A549 treated with dexamethasone at 1 μM for 4 hours (cell line): Measurements from ENCODE around the gene NECTIN3. TPM values are rescaled to one million over a fixed set of nuclear protein-coding genes. Genes with fewer than 3 reads are reported as not detected.

Source experiments
- total RNA-seq: library from RNA; stranded (reverse); fragments of 200-300 nt; extraction: Qiagen RNA extraction; gene quantifications from 5 replicates; pipeline ENCODE4 v1.2.3, GENCODE V29; 2022

Gene NECTIN3
- 17.5 to 30.3 TPM (median 25.2 TPM) in 5 replicates for total RNA-seq

DNA sequence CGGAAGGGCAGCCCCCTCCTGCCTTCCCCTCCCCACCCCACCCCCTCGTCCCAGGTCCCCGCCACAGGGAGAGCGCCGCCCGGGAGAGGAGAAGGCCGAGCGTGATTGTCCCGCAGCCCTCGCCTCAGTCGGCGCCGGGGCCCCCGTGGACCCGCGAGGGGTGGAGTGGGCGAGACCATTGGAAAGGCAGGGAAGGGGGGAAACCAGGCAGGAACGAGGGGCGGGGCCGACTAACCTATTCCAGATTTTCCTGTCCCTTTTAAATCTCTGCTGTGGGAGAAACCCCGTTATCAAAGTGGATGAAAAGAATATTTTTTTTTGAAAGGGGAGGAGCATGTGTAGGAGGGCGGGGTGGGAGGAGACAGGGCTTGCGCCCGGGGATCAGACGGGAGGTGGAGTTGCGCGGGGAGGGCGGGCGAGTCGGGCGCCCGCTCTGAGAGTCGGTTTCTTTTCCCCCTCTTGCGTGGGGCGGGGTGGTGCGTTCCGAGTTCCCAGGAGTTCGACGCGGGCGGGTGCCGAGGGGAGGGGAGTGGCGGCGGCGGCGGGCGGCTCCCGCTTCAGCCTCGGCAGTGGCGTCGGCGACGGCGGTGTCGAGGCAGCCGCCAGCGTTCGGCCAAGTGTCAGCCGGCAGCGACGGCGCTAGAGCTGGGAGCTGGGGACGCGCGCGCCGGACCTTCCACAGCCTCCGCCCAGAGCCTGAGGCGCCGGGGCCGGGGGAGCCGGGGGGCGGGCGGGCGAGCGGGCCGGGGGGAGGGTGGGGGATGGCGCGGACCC is at the start of gene NECTIN3:
NECTIN3 (plus strand) TSS at position 560 of the 774 bp plus-strand sequence; CDS start at position 762, 202 bp downstream.

